HG02973 (cell line): Measurements from ENCODE around the gene ELAVL3.

ENCODE experiments used
- ATAC-seq: cut with Tn5 transposase; IDR thresholded peaks from one replicate; pipeline ENCODE4 v1.9.1; 2021; ENCODE audit warnings: moderate library complexity; ENCODE audit not compliant: unreplicated experiment

Gene ELAVL3

DNA sequence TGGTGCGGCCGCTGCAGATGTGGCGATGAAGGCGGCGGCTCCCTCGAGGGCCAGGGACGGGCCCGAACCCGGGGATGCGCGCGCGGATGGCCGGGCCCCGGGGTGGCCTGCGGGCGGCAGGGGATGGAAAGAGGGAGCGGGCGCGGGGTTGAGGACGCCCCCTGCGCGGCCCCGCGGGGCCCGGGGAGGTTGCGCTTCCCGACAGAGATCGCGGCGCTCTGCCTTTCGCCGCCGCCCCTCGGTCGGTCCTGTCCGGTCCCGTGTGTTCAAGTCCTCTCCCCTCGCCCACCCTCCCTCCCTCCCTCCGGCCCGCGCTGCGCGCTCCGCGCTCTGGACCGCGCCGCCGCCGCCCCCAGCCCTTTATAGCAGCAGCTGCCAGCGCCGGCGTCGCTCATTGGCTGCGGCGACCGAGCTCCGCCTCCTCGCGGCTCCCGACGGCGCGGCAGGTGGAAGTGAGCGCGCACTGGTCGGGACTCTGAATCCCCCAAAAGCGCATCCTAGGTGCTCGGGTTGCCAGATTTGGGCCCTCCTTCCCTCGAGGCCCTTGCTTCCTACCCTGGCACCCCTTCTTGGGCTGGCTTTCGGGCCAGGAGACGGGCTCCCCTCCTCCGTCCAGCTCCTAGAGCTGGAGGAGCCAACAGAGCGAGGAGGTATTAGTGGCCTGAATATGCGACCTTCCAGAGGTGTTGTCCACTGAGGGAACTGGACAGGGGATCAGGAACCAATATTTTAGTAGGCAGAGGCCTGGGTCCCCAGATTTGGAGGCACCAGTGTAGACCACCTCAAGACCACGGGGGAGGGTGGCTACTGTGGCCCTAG is at the start of gene ELAVL3:
TSS of gene ELAVL3 (minus strand) at position 332 of the 819 bp plus-strand sequence. CDS start 438 bp downstream, outside the sequence.
- ATAC-seq: no peak

DNA sequence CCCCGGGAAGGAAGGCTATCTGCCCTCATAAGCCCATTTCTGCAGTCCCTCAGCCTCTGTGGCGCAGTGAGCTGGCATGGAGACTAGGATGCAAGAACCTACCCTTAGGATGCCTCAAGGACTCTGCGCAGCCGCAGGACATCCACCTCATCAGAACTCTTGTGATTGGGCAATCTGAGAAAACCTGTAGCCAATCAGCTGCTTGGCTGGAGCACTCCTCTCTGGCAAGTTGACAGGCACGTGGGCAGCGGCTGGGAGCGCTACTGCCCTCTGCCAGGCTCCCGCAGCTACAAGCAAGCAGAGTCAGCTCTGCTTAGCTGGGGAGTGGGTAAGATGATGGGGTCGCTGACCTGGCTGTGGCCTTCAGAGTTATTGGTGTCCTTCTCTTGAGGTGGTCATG is 49.6 kb upstream of the ELAVL3 start:
- no peak for ATAC-seq

DNA sequence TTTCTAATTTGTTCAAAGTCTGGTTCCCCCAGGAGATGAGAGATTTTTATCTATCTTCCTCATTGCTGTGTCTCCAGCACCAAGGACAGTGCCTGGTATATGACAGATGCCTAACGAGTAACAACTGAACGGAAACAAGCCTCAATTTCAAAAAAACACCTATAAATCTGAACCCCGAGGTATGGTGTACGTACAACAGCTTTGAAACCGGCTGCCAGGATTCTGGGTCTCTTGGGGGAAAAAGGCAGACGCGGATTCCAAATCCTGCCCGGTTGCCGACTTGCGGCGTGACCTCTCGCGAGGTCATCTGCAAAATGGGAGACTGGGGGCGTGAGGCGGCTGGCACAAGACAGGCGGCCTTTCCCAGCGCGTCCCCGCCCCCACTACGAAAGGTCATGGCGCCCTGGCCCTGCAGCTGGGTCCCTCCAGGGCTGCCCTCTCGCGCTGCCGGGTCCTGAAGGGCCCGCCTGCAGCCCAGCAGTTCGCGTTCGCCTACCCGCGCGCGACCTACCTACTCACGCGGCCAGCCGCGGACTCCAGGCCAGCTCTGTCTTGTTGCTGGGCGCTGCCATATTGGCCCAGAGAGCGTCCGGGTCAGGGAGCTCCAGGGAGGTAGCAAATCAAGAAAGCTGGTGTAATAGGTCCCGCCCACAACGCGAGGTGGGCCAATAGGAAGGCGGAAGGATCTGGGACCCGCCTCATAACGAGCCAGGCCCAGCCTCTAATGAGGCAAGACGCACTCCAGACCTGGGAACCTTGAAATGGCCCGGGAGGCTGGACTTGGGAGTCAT is 47.9 kb upstream of the ELAVL3 start, which contains the start of gene ECSIT:
TSS of gene ECSIT (minus strand) at position 584 of the 791 bp plus-strand sequence. CDS start 9,964 bp downstream, outside the sequence.
- ATAC-seq: peak; percentile 91

DNA sequence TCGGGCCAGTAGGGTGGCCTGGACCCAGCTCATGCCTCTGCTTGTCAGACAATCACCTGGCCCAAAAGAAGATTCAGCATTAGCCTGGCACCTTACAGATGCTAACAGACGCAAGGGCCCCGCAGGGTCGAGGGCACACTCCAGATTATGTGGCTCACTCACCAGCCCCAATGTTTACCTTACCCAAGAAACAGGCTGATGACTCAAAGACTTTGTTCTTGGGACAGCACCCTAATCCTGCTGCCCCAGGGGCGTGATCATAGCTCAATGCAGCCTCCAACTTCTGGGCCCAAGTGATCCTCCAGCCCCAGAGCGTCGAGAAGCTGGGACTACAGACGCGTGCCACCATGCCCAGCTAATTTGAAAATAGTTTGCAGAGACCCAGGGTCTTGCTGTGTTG is 38.3 kb upstream of the ELAVL3 start:
- no peak for ATAC-seq

DNA sequence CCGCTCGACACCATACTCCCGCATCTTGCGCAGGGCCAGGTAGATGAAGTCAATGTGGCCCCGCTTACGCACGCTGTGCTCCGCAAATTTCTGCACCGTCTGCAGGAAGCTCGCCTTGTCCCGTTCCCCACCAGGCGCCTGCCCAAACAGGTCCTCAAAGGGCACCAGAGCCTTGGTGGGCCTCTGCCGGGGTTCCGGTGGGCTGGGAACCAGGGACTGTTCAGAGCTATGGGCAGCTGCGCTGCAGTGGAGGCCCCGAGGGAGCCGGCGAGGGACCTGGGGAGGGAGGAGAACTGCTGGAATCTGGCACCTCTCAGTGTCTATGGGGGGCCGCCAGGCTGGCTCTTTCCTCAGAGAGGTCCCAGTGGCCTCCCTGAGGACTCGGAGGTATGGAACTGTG is 33.1 kb upstream of the ELAVL3 start:
- no peak for ATAC-seq

DNA sequence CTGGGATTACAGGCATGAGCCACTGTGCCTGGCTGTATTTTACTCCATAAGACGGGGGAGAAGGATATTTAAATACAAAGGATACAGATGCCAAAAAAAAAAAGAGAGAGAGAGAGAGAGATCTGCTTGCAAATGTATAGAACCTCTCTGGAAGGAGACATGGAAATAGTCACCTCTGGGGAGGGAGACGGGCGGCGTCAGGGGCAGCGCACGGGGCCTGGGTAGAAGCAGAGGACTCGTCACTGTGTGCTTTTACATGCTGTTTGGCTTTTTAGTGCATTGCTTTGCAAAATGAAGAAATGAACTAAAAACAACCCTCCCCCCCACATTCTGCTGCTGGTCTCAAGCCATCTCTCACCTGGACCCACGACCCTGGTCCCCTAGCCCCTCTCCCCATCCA is 29.6 kb upstream of the ELAVL3 start:
- no peak for ATAC-seq

DNA sequence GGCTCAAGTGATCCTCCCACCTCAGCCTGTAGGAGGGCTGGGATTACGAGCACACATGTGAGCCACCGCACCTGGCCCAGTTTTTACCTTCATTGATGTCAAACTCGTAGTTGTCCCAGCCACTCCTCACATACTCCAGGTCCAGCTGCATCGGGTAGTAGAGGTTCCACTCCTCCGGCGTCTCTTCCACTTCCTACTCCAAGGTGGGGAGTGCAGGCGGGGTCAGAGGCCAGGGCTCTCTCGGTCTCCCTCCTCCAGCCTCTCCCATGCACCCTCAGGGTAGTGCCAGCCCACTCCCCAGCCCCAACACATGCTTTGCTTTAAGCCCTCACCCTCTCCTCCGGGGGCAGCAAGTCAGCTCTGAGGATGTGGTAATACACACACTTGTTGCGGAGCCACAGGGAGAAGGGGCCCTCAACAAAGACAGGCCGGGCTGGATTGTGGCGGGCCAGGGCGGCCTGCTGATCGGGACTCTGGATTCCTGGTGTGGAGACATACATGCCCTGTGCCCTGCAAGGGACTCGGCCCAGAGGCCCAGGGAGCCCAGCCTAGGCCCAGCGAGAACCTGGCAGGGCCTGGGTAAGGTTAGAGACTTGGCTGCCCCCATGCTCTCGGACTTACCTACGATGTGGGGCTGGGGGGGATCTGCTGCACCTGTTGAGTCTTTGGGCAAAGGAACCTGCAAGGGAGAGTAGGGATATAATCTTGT is 26.7 kb upstream of the ELAVL3 start:
- no peak for ATAC-seq

DNA sequence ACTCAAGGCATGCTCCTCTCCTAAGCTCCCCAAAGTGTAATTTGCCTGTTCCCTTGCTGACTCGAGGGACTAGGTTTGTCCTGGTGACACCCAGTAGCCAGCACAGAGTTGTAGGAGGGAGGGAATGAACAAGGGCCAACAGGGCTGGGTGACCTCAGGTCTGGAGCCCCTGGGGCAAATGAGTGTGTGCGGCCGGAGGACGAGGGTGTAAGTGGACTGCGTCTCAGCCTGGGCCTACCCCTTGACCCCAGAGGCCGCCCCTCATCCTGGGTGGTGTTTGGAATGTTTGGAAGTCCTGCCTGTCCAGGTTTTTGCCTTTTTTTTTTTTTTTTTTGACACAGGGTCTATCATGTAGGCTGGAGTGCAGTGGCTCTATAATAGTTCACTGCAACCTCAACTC is 26.1 kb upstream of the ELAVL3 start:
- no peak for ATAC-seq

DNA sequence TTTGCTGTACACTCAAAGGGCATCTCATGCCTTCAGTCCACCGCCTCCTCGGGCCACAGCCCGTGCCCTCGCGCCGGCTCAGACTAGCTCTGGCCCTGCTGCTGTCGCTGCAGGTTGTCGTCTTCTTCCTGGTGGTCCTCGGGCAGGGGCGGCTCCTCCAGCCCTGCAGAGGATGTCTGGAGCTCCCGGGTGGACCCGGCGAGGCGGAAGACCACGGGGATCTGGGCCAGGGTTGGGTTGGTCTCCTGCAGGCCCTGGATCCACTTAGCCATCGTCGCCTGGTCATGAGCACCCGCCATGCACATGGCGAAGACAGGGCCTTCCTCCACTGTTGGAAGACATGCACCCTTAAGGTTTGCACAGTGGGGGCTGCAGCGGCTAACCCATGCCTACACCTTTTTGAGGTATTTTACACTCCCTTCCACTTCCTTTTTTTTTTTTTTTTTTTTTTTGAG is 25.3 kb upstream of the ELAVL3 start:
- ATAC-seq: peak; percentile 7

DNA sequence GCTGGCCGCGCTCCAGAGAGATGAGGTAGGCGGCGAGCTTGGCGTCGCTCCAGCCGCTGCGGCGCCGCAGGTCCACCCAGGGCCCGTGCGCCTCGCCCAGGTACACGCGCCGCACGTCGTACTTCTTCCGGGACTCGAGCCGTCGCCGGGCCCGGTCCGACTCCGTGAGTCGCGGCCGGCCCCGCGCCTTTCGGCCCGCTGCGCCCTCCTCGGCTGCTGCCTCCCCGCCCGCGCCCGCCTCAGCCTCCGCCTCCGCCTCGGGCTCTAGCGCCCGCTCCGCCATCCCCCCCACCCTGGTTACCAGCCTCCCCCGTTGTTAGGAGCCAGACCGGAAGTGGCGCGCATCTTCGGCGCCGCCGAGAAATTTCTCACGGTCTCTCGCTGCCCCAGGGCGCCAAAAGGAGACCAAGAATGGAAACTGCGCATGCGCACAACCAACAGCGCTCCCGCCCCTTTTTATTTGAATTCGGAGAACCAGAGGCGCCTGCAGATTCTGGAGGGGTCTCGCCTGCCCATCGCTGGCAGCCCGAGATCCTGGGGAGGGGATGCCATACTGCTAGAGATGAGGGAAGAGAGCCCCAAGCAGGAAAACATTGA is 24.8 kb upstream of the ELAVL3 start, which contains the start of gene ZNF653:
TSS of gene ZNF653 (minus strand) at position 336 of the 597 bp plus-strand sequence. CDS start at position 283, 53 bp downstream.
- peak; percentile 43 for ATAC-seq

DNA sequence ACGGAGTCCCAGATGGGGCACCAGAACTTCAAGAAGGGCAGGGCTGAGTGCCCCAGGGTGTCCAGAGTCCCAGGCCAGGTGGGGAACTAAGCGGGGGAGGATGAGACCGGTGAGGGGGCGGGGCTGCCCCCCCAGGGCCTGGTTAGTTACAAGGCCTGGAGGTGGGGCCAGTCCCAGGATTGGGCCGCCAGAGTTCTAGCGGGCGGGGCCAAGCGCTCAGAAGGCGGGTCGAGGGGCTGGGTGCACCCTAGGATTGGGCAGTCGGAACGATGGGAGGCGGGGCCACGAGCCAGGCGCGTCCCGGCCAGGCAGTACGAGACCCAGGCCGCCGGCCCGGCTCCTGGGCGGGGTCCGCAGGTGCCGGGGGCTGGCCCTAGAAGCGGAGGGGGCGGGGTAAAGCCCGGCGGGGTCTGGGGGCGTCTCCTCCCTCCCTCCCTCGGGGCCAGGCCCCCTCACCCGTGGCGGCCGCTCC is 24.2 kb upstream of the ELAVL3 start:
- peak; percentile 84 for ATAC-seq

DNA sequence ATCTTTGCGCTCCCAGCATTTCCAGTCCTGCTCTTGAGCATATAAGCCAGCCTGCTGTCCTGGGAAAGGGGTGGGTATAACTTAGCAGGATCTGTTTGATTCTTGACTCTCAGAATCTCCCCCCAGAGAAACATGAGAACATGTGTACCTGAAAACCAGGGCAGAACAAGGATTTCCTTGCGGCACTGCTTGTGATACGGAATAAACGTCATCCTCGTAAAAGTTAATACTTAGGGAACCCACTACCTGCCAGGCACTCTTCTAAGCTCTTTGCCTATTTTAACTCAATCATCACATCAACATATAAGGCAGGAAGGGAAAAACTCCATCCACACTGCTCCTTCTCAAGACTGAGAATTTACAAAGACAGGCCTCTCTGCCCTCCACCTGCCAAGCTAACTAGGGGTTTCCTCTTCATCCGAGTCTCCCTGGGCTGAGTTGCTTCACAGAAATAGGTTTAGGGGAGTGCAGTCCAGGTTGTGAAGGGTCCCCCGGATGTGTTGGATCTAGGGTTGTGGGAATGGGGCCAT is 23.7 kb upstream of the ELAVL3 start:
- ATAC-seq: no peak

DNA sequence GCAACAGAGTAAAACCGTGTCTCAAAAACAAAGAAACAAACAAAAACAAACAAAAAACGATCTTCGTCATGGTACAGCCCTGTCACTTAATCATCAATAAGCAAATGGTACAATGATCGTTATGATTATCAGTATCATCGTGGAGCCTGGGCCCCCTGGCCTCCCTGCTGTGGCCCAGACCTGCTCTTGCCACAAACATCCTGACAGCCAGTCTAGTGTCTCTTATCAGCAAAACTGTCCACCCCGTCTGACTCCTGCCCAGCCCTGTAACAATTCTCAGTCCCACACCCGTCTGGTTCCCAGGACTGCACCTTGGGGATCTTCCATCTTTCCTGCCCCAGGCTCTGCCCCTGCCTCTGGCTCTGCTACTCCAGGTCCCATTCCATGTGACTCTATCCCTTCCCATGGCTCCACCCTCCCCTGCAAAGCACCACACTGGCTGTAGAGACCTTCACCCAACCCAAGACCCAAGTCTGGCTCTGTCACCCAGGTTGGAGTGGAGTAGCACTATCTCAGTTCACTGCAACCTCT is 19.1 kb upstream of the ELAVL3 start:
- no peak for ATAC-seq

DNA sequence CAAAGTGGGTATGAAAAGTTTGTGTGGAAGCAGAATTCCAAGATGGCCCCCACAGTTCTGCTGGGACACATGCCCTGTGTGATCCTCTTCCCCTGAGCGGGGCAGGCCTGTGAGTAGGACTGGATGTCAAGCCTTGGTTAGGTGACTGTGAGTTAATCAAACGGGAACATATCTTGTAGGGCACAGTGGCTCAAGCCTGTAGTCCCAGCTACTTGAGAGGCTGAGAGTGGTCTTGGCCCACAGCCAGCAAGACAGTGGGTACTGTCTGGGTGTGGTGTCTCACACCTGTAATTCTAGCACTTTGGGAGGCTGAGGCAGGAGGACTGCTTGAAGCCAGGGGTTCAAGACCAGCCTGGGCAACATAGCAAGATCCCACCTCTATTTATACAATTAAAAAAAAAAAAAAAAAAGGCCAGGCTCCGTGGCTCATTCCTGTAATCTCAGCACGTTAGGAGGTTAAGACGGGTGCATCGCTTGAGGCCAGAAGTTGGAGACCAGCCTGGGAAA is 18.4 kb upstream of the ELAVL3 start:
- no peak for ATAC-seq

DNA sequence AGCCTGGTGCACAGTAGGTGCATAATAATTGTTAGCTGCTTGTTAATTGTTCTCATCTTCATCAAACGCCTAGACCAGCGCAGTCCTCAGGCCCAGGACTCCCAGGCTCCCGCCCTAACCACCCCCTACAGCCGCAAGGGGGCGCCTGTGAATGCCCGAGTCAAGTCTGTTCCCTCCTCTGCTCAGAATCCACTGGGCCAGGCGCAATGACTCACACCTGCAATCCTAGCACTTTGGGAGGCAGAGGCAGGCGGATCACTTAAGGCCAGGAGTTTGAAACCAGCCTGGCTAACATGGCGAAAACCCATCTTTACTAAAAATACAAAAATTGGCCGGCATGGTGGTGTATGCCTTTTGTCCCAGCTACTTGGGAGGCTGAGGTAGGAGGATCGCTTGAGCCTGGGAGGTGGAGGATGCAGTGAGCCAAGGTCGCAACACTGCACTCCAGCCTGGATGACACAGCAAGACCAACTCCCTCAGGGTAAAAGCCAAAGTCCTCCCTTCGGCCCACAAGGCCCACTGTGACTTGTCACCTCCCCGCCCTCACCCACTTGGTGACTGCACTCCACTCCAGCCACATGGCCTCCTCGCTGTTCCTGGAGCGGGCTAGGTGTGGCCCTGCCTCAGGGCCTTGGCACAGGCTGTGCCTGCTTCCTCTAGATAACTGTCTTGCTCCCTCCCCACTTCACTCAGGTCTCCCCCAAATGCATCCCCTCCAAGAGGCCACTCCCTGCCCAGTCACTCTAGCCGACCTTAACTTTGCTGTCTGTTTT is 15.7 kb upstream of the ELAVL3 start:
- no peak for ATAC-seq

DNA sequence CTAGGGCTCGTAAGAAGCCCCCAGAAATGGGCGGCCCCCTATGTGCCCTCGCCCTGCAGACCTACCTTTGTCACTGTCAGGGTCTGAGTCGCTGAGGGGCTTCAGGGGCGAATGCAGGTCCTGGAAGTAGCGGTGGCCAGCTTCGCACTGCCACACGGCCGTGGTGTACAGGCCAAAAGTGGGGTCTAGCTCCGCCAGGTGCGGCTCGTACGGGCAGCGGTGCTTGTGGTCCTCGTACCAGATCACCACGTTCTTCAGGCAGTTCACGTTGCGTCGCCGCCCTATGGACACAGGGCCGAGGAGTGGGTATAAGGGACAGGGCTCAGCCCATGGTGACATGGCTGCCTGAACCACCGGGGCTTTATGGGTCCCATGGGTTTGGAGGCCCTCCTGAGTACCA is 15.0 kb upstream of the ELAVL3 start:
- no peak for ATAC-seq

DNA sequence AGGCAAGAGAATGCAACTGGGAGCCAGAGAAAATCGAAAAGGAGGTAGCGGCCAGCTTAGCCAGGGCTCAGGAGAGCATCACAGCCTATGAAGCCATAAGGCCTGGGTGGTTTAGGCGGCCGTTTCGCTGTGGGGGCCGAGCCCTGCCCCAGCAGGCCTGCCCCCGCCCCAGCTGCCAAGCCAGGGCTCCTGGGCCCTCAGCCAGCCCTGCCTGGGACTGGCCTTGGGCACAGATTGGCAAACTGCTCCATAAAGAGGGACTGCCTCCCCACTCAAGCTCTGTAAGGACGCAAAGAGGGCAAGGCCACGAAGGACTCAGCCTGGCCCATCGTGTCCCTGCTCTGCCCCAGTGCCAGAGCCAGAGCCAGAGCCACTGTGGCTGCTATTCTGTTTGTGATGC is 14.6 kb upstream of the ELAVL3 start:
- no peak for ATAC-seq

DNA sequence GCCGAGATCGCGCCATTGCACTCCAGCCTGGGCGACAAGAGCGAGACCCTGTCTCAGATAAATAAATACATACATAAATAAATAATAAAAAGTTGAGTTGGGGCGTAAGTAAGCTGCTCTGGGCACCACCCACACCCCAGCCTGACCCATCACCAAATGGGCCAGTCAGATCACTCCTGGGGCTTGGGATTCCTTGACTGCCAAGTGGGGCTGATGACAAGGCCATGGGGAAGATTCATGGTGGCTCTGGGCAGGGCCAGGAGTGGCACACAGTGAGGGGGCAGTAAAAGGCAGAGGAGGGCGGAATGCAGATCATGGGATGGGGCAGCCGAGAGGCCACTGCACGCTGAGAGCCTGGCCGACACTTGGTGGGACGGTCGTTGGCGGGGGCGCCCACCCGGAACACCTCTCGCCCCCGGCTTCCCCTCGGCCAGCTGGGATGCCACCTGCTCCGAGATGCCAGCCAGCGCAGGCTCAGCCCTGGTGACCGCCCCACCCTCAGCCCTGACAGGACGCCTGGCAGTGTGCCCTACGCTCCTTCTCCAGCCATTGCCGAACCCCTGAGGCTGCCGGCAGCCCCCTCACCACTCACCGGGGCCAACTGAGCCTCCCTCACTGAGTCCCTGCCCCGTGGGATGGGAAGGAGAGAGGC is 13.9 kb upstream of the ELAVL3 start:
- no peak for ATAC-seq

DNA sequence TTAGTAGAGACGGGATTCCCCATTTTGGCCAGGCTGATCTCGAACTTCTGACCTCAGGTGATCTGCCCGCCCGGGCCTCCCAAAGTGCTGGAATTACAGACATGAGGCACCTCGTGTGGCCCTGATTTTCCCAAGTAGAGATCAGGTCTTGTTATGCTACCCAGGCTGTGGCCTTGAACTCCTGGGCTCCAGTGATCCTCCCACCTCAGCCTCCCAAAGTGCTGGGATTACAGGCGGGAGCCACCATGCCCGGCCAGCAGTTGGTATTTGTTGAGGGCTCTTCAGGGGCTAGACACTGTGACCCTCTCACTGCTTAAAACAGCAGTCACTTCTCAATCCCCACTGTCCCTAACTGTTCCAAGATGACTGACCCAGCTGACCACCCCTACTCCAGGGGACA is 8.5 kb upstream of the ELAVL3 start:
- no peak for ATAC-seq
